DND-41 (cell line): ENCODE data around the gene HMX1.

Experiments
- ATAC-seq: fragments of 200-7000 bp; cut with Tn5 transposase; 3 replicates; pipeline ENCODE4 v1.9.1; 2021; ENCODE audit warnings: low read depth; ENCODE audit not compliant: insufficient read depth
- DNase-seq: peaks from one replicate; pipeline ENCODE4 v3.0.0-alpha.2; 2020
- H2AFZ ChIP-seq: 2 replicates; pipeline ENCODE4 v1.6.0; 2012; ENCODE audit warnings: low read depth, low read length
- H3K27ac ChIP-seq: 2 replicates; pipeline ENCODE4 v1.5.1; 2012; ENCODE audit warnings: low read length, inconsistent platforms
- H3K27me3 ChIP-seq: fragments of 200-600 bp; sonication (generic); 2 replicates; pipeline ENCODE4 v1.6.0; 2012; ENCODE audit warnings: low read length, mild to moderate bottlenecking, inconsistent platforms; ENCODE audit not compliant: insufficient read depth, poor library complexity
- H3K36me3 ChIP-seq: 2 replicates; pipeline ENCODE4 v1.5.1; 2012; ENCODE audit warnings: low read length, inconsistent platforms; ENCODE audit not compliant: insufficient read depth
- H3K4me1 ChIP-seq: 2 replicates; pipeline ENCODE4 v1.5.1; 2012; ENCODE audit warnings: mild to moderate bottlenecking, low read length; ENCODE audit not compliant: insufficient read depth
- H3K4me2 ChIP-seq: 2 replicates; pipeline ENCODE4 v1.6.0; 2012; ENCODE audit warnings: mild to moderate bottlenecking, moderate library complexity, low read length, inconsistent platforms; ENCODE audit not compliant: insufficient read depth
- H3K4me3 ChIP-seq, 2 experiments: fragments of 200-600 bp in 1 of 2; shearing (Covaris generic) in 1 of 2; 2 replicates each; pipeline ENCODE4 v1.5.1; 2012 to 2016; ENCODE audit warnings: inconsistent platforms in 2 of 2, low read length in 2 of 2, mild to moderate bottlenecking in 2 of 2, low read depth in 1 of 2, moderate library complexity in 1 of 2
- H3K79me2 ChIP-seq: 2 replicates; pipeline ENCODE4 v1.6.0; 2012; ENCODE audit warnings: low read length, inconsistent platforms; ENCODE audit not compliant: insufficient read depth
- H3K9ac ChIP-seq: 2 replicates; pipeline ENCODE4 v1.6.0; 2012; ENCODE audit warnings: low read depth, mild to moderate bottlenecking, inconsistent platforms, low read length, moderate library complexity
- H3K9me3 ChIP-seq: 2 replicates; pipeline ENCODE4 v1.5.1; 2012; ENCODE audit warnings: low read length, moderate library complexity, mild to moderate bottlenecking, inconsistent platforms; ENCODE audit not compliant: insufficient read depth, severe bottlenecking
- H4K20me1 ChIP-seq: 2 replicates; pipeline ENCODE4 v1.6.0; 2012; ENCODE audit warnings: low read length; ENCODE audit not compliant: insufficient read depth
- CTCF ChIP-seq: IDR thresholded peaks from 2 replicates; pipeline ENCODE4 v1.5.1; 2012; ENCODE audit warnings: borderline replicate concordance, low read length, moderate library complexity, mild to moderate bottlenecking; ENCODE audit not compliant: poor library complexity, severe bottlenecking; ENCODE audit errors: extremely low read depth
- EZH2 ChIP-seq: IDR thresholded peaks from 3 replicates; pipeline ENCODE4 v1.6.1; 2012; ENCODE audit warnings: borderline replicate concordance, low read depth, mild to moderate bottlenecking, moderate library complexity, low read length, inconsistent platforms; ENCODE audit not compliant: severe bottlenecking

The HMX1 gene

GRCh38 chr4:8910100-8910821 is 38.6 kb upstream of the HMX1 start:
- ATAC-seq = no peak
- Histone ChIP-seq H3K4me2 (no peak overlapping the region), H3K9ac (no peak overlapping the region)

GRCh38 chr4:8909548-8909947 is 37.9 kb upstream of the HMX1 start:
- ATAC-seq (no peak), DNase-seq (no peak)
- H3K4me3 ChIP-seq = no peak overlapping the region
- H3K27ac ChIP-seq = no peak overlapping the region
- H3K4me2 ChIP-seq = no peak overlapping the region
- TF ChIP-seq EZH2 (no peak), CTCF (no peak)
- H4K20me1 ChIP-seq = peaks cover 3% of the 10 kb centered on the region
- H3K9ac ChIP-seq = no peak overlapping the region
- no peaks in the 10 kb centered on the region for H3K4me1 ChIP-seq
- H3K36me3 ChIP-seq = no peaks in the 10 kb centered on the region
- no peaks in the 10 kb centered on the region for H3K27me3 ChIP-seq
- H2AFZ ChIP-seq = no peak overlapping the region
- H3K9me3 ChIP-seq = no peaks in the 10 kb centered on the region
- no peaks in the 10 kb centered on the region for H3K79me2 ChIP-seq

More at GRCh38 chr4:8910100-8910821, 38.6 kb upstream of the HMX1 start:
- Histone ChIP-seq H2AFZ (no peak overlapping the region), H3K27me3 (no peaks in the 10 kb centered on the region), H4K20me1 (peaks cover 3% of the 10 kb centered on the region), H3K4me1 (no peaks in the 10 kb centered on the region), H3K4me3 (no peak overlapping the region), H3K79me2 (no peaks in the 10 kb centered on the region), H3K27ac (no peak overlapping the region), H3K36me3 (no peaks in the 10 kb centered on the region), H3K9me3 (no peaks in the 10 kb centered on the region)
- no peak for TF ChIP-seq CTCF
- no peak for TF ChIP-seq EZH2
- no peak for DNase-seq

GRCh38 chr4:8908206-8908893 is 36.7 kb upstream of the HMX1 start:
- Histone ChIP-seq H3K79me2 (no peaks in the 10 kb centered on the region), H4K20me1 (peaks cover 3% of the 10 kb centered on the region), H3K27ac (no peak overlapping the region), H3K9me3 (no peaks in the 10 kb centered on the region), H3K9ac (no peak overlapping the region), H3K4me2 (no peak overlapping the region), H3K27me3 (no peaks in the 10 kb centered on the region), H3K4me3 (no peak overlapping the region), H2AFZ (no peak overlapping the region), H3K36me3 (no peaks in the 10 kb centered on the region), H3K4me1 (no peaks in the 10 kb centered on the region)
- DNase-seq (no peak), ATAC-seq (no peak)
- TF ChIP-seq EZH2 (no peak), CTCF (no peak)
